Stomach (tissue), 4 donors: ENCODE data around the gene DNAJC1.

Experiments used
- POLR2A ChIP-seq, 4 donors: fragments of 450-650 bp; IDR thresholded peaks; one replicate each; pipeline ENCODE4 v1.6.1; 2016; ENCODE audit warnings: antibody characterized with exemption in 4 of 4, control low read depth in 2 of 4, mild to moderate bottlenecking in 1 of 4, moderate library complexity in 1 of 4
- TF ChIP-seq, protein P1 (sequence below), 7 experiments: fragments of 450-650 bp in 4 of 7; fragments of 200-600 bp in 3 of 7; sonication (generic) in 3 of 7; IDR thresholded peaks; one replicate each; pipeline ENCODE4 v1.5.1; 2016 to 2019; ENCODE audit warnings: antibody characterized with exemption in 7 of 7, control low read depth in 2 of 7, mild to moderate bottlenecking in 1 of 7

GRCh38 chr10:21990449-21990848 is 13.1 kb downstream of the DNAJC1 start:
- TF ChIP-seq, protein P1, sequence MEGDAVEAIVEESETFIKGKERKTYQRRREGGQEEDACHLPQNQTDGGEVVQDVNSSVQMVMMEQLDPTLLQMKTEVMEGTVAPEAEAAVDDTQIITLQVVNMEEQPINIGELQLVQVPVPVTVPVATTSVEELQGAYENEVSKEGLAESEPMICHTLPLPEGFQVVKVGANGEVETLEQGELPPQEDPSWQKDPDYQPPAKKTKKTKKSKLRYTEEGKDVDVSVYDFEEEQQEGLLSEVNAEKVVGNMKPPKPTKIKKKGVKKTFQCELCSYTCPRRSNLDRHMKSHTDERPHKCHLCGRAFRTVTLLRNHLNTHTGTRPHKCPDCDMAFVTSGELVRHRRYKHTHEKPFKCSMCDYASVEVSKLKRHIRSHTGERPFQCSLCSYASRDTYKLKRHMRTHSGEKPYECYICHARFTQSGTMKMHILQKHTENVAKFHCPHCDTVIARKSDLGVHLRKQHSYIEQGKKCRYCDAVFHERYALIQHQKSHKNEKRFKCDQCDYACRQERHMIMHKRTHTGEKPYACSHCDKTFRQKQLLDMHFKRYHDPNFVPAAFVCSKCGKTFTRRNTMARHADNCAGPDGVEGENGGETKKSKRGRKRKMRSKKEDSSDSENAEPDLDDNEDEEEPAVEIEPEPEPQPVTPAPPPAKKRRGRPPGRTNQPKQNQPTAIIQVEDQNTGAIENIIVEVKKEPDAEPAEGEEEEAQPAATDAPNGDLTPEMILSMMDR (IDR thresholded peaks at IDR 0.05): no peak
- no peak for TF ChIP-seq POLR2A (IDR thresholded peaks at IDR 0.05)
